Fibroblast of villous mesenchyme (primary cell): ENCODE results near the gene CDH2. TPM values are rescaled to one million over a fixed set of nuclear protein-coding genes. Genes with fewer than 3 reads are reported as not detected.
A peak's percentile ranks its signal among the peaks of the same experiment; 100 is the strongest.

Source experiments
- DNase-seq: peaks from one replicate; pipeline ENCODE4 v3.0.0-alpha.2; 2010; ENCODE audit warnings: low read depth
- H3K4me3 ChIP-seq: 2 replicates; pipeline ENCODE4 v1.5.1; 2011; ENCODE audit warnings: low read depth, mild to moderate bottlenecking, low read length
- total RNA-seq: library from RNA; depleted of rRNA; stranded (reverse); fragments of >200 nt; gene quantifications from 2 replicates; pipeline ENCODE4 v1.2.3, GENCODE V29; 2012
- TF ChIP-seq, protein P1 (sequence below): IDR thresholded peaks from 2 replicates; pipeline ENCODE4 v1.5.1; 2012; ENCODE audit warnings: low read depth, mild to moderate bottlenecking, low read length; ENCODE audit not compliant: insufficient read depth

Gene CDH2
- total RNA-seq, 1 donor, result 74.7 TPM

DNA sequence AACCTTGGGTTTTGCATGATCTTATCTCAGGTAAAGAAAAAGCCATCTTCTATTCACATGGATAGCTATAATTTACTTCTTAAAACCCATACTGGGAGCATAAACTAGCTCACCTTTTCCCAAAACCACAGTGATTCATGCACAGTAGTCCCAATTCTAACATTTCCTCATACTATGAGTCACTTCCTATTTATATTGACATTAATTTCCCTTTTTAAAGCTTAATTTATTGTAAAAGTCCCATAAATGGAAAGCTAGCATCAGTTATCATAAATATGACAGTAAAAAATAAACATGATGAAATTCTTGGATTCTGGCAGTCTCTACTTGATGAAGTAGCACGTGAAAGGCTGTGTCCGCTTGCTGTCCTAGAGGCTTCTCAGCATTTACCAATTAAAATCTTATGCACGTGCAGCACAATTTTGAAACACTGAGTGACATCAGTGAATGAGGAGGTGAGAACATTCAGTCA is 180.1 kb downstream of the CDH2 start:
- peak; percentile 69 for DNase-seq
- H3K4me3 ChIP-seq, result no peak overlapping the region
- TF ChIP-seq, protein P1, sequence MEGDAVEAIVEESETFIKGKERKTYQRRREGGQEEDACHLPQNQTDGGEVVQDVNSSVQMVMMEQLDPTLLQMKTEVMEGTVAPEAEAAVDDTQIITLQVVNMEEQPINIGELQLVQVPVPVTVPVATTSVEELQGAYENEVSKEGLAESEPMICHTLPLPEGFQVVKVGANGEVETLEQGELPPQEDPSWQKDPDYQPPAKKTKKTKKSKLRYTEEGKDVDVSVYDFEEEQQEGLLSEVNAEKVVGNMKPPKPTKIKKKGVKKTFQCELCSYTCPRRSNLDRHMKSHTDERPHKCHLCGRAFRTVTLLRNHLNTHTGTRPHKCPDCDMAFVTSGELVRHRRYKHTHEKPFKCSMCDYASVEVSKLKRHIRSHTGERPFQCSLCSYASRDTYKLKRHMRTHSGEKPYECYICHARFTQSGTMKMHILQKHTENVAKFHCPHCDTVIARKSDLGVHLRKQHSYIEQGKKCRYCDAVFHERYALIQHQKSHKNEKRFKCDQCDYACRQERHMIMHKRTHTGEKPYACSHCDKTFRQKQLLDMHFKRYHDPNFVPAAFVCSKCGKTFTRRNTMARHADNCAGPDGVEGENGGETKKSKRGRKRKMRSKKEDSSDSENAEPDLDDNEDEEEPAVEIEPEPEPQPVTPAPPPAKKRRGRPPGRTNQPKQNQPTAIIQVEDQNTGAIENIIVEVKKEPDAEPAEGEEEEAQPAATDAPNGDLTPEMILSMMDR, result no peak

- TF ChIP-seq, protein P1, result no peak
- H3K4me3 ChIP-seq, result no peak overlapping the region
- no peak for DNase-seq
These were observed 181.0 kb downstream of the CDH2 start for GRCh38 chr18:27995770-27996502.

DNA sequence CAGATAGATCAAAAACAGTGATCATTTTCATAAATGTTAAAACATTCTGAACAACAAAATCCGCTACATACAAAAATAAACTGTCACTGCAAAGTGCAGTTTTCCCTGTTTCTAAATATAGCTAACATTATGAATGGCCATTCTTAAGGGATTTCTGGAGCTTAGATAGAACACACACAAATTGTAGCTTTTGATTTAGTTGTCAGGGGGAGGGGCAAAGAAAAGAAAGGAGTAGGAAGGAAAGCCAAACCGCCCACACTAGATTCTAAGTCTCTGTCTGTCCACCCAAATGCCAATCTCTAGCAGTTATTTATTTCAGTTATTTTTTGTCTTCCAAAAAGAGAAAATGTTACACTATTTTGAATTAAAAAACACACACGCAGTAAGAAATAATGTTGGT is 182.4 kb downstream of the CDH2 start:
- H3K4me3 ChIP-seq, result no peak overlapping the region
- DNase-seq, result no peak
- TF ChIP-seq, protein P1, result no peak

GRCh38 chr18:27991391-27991790 is 185.5 kb downstream of the CDH2 start:
- H3K4me3 ChIP-seq, result no peak overlapping the region
- TF ChIP-seq, protein P1, result no peak
- DNase-seq, result peak; percentile 31

- no peak for DNase-seq
- TF ChIP-seq, protein P1, result no peak
- H3K4me3 ChIP-seq, result no peak overlapping the region
These were observed 191.1 kb downstream of the CDH2 start for GRCh38 chr18:27985832-27986231.

- TF ChIP-seq, protein P1, result no peak
- H3K4me3 ChIP-seq, result no peak overlapping the region
- DNase-seq, result no peak
These were observed 193.2 kb downstream of the CDH2 start for GRCh38 chr18:27983780-27984179.
